GM13977 (cell line): Measurements from ENCODE around the gene DENND4A.

Experiments used
- DNase-seq: peaks from one replicate; pipeline ENCODE4 v3.0.0; 2012; ENCODE audit warnings: low spot score
- in situ Hi-C: fragments of 300-500 bp; cut with MboI; formaldehyde crosslinking; loops from one replicate; pipeline ENCODE4 v1.12.0; 2022; ENCODE audit warnings: low sequenced_read_pairs, low pct_unique_long_range_greater_than_20kb, mixed read lengths, inconsistent platforms; ENCODE audit not compliant: unreplicated experiment
- TF ChIP-seq, protein P1 (sequence below): IDR thresholded peaks from 2 replicates; pipeline ENCODE4 v1.5.1; 2012; ENCODE audit warnings: mild to moderate bottlenecking, control low read depth; ENCODE audit not compliant: insufficient read depth; ENCODE audit errors: extremely low read depth, missing control alignments

Gene DENND4A

DNA sequence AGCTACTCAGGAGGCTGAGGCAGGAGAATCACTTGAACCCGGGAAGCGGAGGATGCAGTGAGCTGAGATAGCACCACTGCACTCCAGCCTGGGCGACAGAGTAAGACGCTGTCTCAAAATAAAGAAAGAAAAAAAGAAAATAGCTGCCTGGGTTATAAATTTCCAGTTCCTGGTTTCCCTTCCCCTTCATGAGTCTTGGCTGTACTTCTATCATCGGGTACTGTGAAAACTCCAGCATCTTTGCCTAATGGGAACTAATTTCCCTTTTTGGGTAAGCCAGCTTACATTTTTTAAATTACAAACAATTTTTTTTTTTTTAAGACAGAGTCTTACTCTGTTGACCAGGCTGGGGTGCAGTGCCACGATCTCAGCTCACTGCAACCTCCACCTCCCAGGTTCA is 15.0 kb downstream of the DENND4A start:
- TF ChIP-seq, protein P1, sequence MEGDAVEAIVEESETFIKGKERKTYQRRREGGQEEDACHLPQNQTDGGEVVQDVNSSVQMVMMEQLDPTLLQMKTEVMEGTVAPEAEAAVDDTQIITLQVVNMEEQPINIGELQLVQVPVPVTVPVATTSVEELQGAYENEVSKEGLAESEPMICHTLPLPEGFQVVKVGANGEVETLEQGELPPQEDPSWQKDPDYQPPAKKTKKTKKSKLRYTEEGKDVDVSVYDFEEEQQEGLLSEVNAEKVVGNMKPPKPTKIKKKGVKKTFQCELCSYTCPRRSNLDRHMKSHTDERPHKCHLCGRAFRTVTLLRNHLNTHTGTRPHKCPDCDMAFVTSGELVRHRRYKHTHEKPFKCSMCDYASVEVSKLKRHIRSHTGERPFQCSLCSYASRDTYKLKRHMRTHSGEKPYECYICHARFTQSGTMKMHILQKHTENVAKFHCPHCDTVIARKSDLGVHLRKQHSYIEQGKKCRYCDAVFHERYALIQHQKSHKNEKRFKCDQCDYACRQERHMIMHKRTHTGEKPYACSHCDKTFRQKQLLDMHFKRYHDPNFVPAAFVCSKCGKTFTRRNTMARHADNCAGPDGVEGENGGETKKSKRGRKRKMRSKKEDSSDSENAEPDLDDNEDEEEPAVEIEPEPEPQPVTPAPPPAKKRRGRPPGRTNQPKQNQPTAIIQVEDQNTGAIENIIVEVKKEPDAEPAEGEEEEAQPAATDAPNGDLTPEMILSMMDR = no peak
- DNase-seq = no peak
- in situ Hi-C loops = no loop called here

DNA sequence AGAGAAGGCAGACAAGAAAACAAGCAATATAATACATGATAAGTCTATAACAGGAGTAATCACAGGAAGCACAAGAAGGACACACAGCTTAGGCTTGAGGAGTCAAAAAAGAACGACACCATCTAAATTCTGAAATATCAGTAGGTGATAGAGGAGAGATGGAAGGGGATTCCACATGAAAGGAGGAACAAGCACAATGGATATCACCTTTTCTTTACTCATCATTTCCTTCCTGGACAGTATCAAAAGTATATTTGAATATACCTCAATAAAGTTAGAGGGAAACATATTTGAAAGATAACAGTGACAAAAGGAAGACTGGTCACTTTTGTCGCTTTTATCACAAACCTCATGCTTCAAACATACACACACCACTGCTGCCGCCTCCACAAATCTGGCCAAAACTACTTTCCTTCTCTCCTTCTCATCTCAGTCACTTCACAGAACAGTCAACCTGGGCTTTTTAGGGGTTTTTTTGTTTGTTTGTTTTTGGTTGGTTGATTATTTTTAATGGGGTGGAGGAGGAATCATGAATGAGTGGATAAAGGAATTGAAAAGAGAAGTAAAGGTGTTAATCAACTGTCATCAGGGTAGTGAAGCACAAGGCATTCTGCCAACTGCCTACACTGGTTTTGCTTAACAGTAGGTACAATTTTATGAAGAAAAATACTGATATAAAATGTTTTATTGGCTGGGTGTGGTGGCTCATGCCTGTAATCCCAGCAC is 18.5 kb downstream of the DENND4A start:
- in situ Hi-C loops = no loop called here
- DNase-seq = peak; percentile 39
- TF ChIP-seq, protein P1 = no peak

DNA sequence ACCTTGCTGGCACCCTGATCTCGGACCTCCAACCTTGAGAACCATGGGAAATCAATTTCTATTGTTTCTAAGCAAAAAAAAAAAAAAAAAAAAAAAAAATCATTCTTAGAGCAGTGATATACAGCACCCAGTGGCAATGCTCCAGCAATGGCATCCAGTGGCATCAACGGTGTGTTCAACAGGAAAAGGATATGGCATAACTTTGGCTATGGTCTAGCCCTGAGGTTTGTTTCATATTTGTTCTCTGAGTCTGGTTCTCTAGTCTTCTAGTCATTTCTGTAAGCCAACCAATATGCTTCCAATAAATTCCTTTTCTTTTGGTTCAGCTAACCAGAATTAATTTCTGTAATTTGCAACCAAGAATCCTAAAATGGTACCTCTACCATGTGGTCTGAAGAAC is 19.2 kb downstream of the DENND4A start:
- in situ Hi-C loops = no loop called here
- no peak for DNase-seq
- TF ChIP-seq, protein P1 = no peak

DNA sequence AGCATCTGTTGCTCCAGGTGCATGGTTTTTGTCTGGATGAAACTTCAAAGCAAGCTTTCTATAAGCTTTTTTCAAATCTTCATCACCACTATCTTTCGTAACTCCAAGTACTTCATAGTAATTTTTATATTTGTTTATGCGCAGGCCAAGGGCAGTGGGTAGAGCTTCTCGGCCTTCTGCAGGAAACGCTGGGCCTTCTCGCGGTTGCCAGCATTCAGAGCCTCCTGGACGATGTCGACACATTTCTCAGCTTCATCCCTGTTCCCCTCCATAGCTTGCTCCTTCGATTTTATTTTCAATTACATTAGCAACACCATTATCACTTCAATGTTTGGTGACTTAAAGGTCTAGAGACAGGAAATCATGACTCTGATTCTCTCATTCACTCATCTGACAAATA is 20.2 kb downstream of the DENND4A start:
- TF ChIP-seq, protein P1 = no peak
- in situ Hi-C loops = no loop called here
- DNase-seq = no peak

DNA sequence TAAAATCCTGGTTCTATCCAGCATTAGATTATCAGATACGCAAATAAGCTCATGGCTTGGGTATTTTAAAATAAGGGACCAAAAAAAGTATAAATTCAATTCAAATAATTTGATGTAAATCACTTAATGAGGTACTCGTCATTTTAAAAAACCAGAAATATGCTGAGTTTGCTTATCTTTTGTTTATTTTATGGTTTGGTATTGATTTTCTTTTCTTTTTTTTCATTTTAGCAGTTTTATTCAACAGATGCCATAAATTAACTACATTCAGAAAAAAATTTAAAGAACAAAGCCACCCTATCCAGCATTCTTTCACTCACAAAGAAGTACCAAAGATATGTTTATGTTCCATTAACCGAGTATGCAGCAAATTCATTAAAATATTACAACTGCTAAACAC is 22.6 kb downstream of the DENND4A start:
- TF ChIP-seq, protein P1 = no peak
- in situ Hi-C loops = no loop called here
- no peak for DNase-seq

DNA sequence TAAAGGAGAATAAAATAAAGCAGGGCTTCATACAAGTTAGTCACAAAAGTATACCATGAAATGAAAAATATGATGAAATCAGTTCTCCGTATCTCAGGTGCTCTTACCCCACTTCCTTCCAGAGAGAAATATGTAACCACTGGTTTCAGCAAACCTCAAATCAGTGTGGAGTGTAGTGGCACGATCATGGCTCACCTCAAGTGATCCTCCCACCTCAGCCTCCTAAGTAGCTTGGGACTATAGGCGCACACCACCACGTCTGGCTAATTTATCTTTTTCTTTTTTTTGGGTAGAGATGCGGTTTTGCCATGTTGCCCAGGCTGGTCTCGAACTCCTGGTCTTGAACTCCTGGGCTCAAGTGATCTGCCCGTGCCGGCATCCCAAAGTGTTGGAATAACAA is 24.2 kb downstream of the DENND4A start:
- TF ChIP-seq, protein P1 = no peak
- in situ Hi-C loops = no loop called here
- no peak for DNase-seq

DNA sequence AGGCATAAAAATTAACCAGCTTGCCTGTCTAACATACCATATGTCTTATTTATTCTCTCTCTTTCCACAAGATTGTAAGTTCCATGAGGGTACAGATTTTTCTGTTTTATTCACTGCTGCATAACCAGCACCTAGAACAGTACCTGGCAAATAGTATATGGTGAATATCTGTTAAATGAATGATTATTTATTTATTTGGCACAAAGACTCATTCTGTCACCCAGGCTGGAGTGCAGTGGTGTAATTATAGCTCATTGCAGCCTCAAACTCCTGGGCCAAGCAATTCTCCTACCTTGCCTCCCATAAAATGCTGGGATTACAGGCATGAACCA is 24.9 kb downstream of the DENND4A start:
- no peak for DNase-seq
- TF ChIP-seq, protein P1 = no peak
- in situ Hi-C loops = no loop called here
